Smooth muscle cell (in vitro differentiated cells): Measurements from ENCODE around the gene KPNB1. TPM values are rescaled to one million over a fixed set of nuclear protein-coding genes. Genes with fewer than 3 reads are reported as not detected.

ENCODE experiments used
- DNase-seq: peaks from one replicate; lab custom pipeline; 2025; ENCODE audit not compliant: unreplicated experiment; lab: John Stamatoyannopoulos, UW
- H2AFZ ChIP-seq: fragments of 200-600 bp; sonication (generic); 2 replicates; pipeline ENCODE4 v1.6.0; 2016; ENCODE audit warnings: antibody characterized with exemption, low read depth, mild to moderate bottlenecking
- H3F3A ChIP-seq: fragments of 200-600 bp; sonication (generic); 2 replicates; pipeline ENCODE4 v1.6.0; 2017; ENCODE audit warnings: antibody characterized with exemption, low read depth
- H3K27ac ChIP-seq: fragments of 200-600 bp; sonication (generic); 2 replicates; pipeline ENCODE4 v1.5.1; 2016; ENCODE audit warnings: low read depth, mild to moderate bottlenecking
- H3K27me3 ChIP-seq: fragments of 200-600 bp; sonication (generic); 2 replicates; pipeline ENCODE4 v1.6.1; 2016; ENCODE audit warnings: low read depth, mild to moderate bottlenecking
- H3K36me3 ChIP-seq: fragments of 200-600 bp; sonication (generic); 2 replicates; pipeline ENCODE4 v1.5.1; 2016; ENCODE audit warnings: low read depth
- H3K4me1 ChIP-seq: fragments of 200-600 bp; sonication (generic); 2 replicates; pipeline ENCODE4 v1.5.1; 2016; ENCODE audit warnings: low read depth
- H3K4me2 ChIP-seq: fragments of 200-600 bp; sonication (generic); 2 replicates; pipeline ENCODE4 v1.6.0; 2016; ENCODE audit warnings: mild to moderate bottlenecking
- H3K4me3 ChIP-seq: fragments of 200-600 bp; sonication (generic); 2 replicates; pipeline ENCODE4 v1.5.1; 2016; ENCODE audit warnings: mild to moderate bottlenecking
- H3K79me2 ChIP-seq: fragments of 200-600 bp; sonication (generic); 2 replicates; pipeline ENCODE4 v1.6.0; 2016; ENCODE audit warnings: low read depth, mild to moderate bottlenecking
- H3K9ac ChIP-seq: fragments of 200-600 bp; sonication (generic); 2 replicates; pipeline ENCODE4 v1.6.0; 2016; ENCODE audit warnings: low read depth
- H3K9me3 ChIP-seq: fragments of 200-600 bp; sonication (generic); replicated peaks from 2 replicates; pipeline ENCODE4 v1.5.1; 2016; ENCODE audit warnings: low read depth
- H4K20me1 ChIP-seq: fragments of 200-600 bp; sonication (generic); 2 replicates; pipeline ENCODE4 v1.6.0; 2016; ENCODE audit warnings: low read depth
- CTCF ChIP-seq: fragments of 200-600 bp; sonication (generic); IDR thresholded peaks from 2 replicates; pipeline ENCODE4 v1.5.1; 2017; ENCODE audit warnings: borderline replicate concordance, mild to moderate bottlenecking, antibody characterized with exemption; ENCODE audit not compliant: insufficient read depth, poor library complexity, severe bottlenecking
- WGBS: methylation state at CpG from one replicate; pipeline ENCODE4 v1.1.7; 2016; ENCODE audit warnings: low lambda C conversion rate; 5-methylcytosine and 5-hydroxymethylcytosine counted together
- polyA plus RNA-seq: library from polyadenylated mRNA; unstranded; fragments of >200 nt; fragmentation: Nextera tagmentation; extraction: Ambion mirVana; gene quantifications from 2 replicates; pipeline ENCODE4 v1.2.1, GENCODE V29; 2016
- total RNA-seq: library from RNA; depleted of rRNA; stranded (reverse); fragments of >200 nt; gene quantifications from 2 replicates; pipeline ENCODE4 v1.2.3, GENCODE V29; 2014

Gene KPNB1
- total and polyA plus RNA-seq, 2 experiments from 2014 or later = 78.8 to 242 TPM

DNA sequence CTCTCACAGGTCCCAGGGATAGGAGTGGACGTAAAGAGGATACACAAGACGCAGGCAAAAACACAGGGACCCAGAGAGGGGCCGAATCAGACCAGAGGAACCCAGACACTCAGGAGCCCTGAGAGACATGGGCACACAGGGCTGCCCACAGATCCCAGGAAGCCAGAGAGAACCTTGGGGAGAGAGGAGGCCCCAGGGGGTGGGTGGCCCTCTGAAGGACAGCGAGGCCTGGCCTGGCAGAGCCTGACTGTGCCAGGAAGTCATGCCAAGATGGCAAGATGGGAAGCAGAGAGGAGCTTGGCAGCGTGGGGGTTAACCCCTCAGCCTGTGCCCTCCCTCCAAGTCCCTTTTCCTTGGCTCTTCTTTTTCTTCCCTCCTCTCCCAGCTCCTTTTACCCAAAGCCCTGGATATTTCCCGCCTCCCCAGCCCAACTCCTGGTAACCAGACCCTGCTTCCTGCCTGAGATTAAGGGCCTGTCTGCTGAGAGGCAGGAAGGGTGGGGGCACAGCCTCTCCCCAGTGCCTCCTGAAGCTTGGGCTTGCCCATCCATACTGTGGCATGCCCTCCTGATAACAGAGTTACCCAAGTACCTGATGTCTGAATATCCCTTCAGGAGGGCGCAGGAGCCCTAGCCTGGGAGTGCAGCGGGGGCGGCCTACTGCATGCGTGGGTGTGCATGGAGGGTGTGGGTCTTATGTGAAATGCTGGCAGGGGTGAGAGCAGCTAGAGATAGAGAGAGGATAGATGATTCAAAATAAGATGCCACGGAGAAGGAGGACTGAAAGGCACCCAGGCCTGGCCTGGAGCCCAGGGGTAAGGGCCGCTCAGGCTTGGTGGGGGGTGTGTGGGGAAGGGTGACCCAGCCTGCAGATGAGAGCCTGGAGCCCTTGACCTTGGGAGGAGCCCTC is 77.3 kb downstream of the KPNB1 start:
- H3K79me2 ChIP-seq = no peaks in the 10 kb centered on the region
- no peaks in the 10 kb centered on the region for H3K9me3 ChIP-seq
- DNase-seq = no peak
- no peak overlapping the region for H2AFZ ChIP-seq
- no peak overlapping the region for H3K4me3 ChIP-seq
- H3K4me1 ChIP-seq = no peaks in the 10 kb centered on the region
- TF ChIP-seq CTCF = no peak
- 84% methylated on average over 11 of the region's 12 CpGs for WGBS
- H3K9ac ChIP-seq = no peak overlapping the region
- H4K20me1 ChIP-seq = no peaks in the 10 kb centered on the region
- no peaks in the 10 kb centered on the region for H3K36me3 ChIP-seq
- H3F3A ChIP-seq = no peaks in the 10 kb centered on the region
- H3K4me2 ChIP-seq = no peak overlapping the region
- peaks cover 25% of the 10 kb centered on the region for H3K27me3 ChIP-seq
- no peak overlapping the region for H3K27ac ChIP-seq

- TF ChIP-seq CTCF = no peak
- no peak for DNase-seq
- Histone ChIP-seq H3F3A (no peaks in the 10 kb centered on the region), H3K79me2 (no peaks in the 10 kb centered on the region), H3K4me1 (no peaks in the 10 kb centered on the region), H3K4me2 (no peak overlapping the region), H3K9ac (no peak overlapping the region), H3K27me3 (peaks cover 31% of the 10 kb centered on the region), H3K9me3 (no peaks in the 10 kb centered on the region), H4K20me1 (no peaks in the 10 kb centered on the region), H3K27ac (no peak overlapping the region), H2AFZ (no peak overlapping the region), H3K36me3 (no peaks in the 10 kb centered on the region), H3K4me3 (no peak overlapping the region)
- 88% methylated on average over 9 of the region's 9 CpGs for WGBS
These were observed 78.0 kb downstream of the KPNB1 start for GRCh38 chr17:47727704-47728036.

- no peak overlapping the region for H3K9ac ChIP-seq
- H3K4me2 ChIP-seq = no peak overlapping the region
- H3K4me1 ChIP-seq = no peaks in the 10 kb centered on the region
- no peak for TF ChIP-seq CTCF
- no peaks in the 10 kb centered on the region for H3K9me3 ChIP-seq
- H3K27ac ChIP-seq = no peak overlapping the region
- 89% methylated on average over 4 of the region's 4 CpGs for WGBS
- H4K20me1 ChIP-seq = no peaks in the 10 kb centered on the region
- H3K4me3 ChIP-seq = no peak overlapping the region
- no peak for DNase-seq
- peaks cover 38% of the 10 kb centered on the region for H3K27me3 ChIP-seq
- H2AFZ ChIP-seq = no peak overlapping the region
- H3K36me3 ChIP-seq = no peaks in the 10 kb centered on the region
- no peaks in the 10 kb centered on the region for H3K79me2 ChIP-seq
- H3F3A ChIP-seq = no peaks in the 10 kb centered on the region
These were observed 78.6 kb downstream of the KPNB1 start for GRCh38 chr17:47728214-47728877.

- no peak overlapping the region for H2AFZ ChIP-seq
- no peaks in the 10 kb centered on the region for H3K36me3 ChIP-seq
- 81% methylated on average over 8 of the region's 8 CpGs for WGBS
- H3K27ac ChIP-seq = no peak overlapping the region
- H3F3A ChIP-seq = no peaks in the 10 kb centered on the region
- no peak for DNase-seq
- no peaks in the 10 kb centered on the region for H4K20me1 ChIP-seq
- peaks cover 49% of the 10 kb centered on the region for H3K27me3 ChIP-seq
- H3K79me2 ChIP-seq = no peaks in the 10 kb centered on the region
- H3K4me1 ChIP-seq = no peaks in the 10 kb centered on the region
- H3K9me3 ChIP-seq = no peaks in the 10 kb centered on the region
- H3K4me2 ChIP-seq = no peak overlapping the region
- H3K9ac ChIP-seq = no peak overlapping the region
- no peak for TF ChIP-seq CTCF
- no peak overlapping the region for H3K4me3 ChIP-seq
These were observed 79.8 kb downstream of the KPNB1 start for GRCh38 chr17:47729476-47729875.
